Head of caudate nucleus (tissue), 42 donors: Measurements from ENCODE around the gene NTN4.
"Not testable (repeated sequence)": the region's sequence is repeated elsewhere in the genome, so short reads cannot be mapped to it uniquely, and the experiment has no call there.

Experiments used
- DNase-seq, 42 donors: peaks; one replicate each; pipeline versions ENCODE4 v3.0.0 to v3.0.0-alpha.2; 2020 to 2021; ENCODE audit warnings: mixed read lengths in 7 of 42
- intact Hi-C: fragments of 100-400 bp; cut with DNase I; formaldehyde crosslinking; loops from one replicate; pipeline ENCODE4 v1.15.0; 2022

NTN4 gene

DNA sequence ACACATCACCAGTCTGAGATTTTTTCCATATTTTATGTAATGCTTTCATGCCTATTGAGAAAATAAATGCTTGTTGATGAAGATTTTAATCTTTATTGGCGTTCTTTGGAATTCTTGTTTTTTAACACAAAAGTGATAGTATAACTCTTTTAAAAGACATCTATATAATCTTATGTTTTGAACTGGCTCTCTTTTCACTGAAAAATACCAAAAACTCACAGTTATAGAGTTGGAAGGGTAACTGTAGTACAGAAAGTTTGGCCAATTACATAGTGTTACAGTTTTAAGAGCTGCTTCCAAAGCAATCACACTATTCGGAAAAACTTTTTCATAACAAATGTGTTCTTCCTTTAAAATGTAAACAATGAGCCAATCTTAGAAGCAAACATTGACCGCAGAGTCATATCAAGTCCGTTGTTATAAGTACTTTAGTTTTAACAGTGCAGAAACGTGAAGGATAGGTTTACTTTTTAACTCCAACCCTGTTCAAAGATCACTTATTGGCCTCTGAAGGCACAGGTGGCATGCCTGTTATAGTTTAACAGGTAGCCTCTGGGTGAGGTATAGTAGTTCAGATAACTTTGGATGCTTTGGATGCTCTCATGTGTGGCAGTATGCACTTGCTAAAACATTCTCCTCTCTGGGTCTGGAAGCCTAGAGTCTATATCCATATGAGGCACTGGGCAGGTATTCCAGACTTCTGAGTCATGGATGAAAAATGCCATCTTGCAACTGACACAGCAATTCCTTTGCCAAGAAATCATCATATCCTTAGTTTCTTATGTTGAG is 12.1 kb upstream of the NTN4 start:
- no peak for DNase-seq
- intact Hi-C loops, result no loop called here

DNA sequence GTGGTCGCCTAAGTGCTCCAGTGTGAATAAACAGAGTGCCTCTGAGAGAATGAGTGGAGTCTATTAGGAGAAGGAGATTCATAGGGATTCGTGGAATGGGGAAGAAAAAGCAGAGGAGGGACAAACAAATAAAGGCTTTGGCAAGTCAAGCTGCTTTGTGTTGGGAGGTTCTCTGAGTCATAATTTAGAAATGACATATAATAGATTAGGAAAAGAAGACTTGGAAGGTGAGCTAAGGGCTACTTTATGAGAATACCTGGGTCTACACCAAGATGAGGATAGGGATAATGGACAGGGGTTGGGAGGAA is 6.4 kb upstream of the NTN4 start:
- no peak for DNase-seq
- intact Hi-C loops, result no loop called here

DNA sequence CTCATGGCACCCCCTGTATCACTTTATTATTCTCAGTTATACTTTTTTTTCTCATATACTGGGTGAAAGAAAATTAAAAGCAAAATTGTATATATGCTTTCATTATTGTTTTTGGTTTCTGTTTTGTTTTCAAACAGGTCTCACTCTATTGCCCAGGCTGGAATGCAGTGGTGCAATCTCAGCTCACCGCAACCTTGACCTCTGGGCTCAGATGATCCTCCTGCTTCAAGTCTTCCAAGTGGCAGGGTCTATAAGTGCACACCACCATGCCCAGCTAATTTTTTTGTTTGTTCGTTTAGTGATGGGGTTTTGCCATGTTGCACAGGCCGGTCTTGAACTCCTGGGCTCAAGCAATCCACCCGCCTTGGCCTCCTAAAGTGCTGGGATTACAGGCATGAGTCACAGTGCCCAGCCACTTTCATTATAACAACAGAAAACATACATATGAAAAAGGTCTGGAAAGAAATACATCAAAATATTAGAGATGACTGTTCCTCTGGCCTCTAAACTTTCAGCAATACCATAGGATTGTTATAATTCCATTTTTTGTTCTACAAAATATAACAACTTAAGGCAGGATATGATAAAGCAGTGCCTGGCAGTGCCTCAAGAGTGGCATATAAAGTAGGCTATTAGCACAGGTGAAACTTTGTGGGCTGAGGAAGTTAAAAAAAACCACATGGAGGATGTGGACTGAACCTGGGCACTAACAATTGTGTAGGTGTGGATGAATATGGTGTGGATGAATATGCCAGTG is 5.8 kb upstream of the NTN4 start:
- intact Hi-C loops, result no loop called here
- DNase-seq, result no peak

DNA sequence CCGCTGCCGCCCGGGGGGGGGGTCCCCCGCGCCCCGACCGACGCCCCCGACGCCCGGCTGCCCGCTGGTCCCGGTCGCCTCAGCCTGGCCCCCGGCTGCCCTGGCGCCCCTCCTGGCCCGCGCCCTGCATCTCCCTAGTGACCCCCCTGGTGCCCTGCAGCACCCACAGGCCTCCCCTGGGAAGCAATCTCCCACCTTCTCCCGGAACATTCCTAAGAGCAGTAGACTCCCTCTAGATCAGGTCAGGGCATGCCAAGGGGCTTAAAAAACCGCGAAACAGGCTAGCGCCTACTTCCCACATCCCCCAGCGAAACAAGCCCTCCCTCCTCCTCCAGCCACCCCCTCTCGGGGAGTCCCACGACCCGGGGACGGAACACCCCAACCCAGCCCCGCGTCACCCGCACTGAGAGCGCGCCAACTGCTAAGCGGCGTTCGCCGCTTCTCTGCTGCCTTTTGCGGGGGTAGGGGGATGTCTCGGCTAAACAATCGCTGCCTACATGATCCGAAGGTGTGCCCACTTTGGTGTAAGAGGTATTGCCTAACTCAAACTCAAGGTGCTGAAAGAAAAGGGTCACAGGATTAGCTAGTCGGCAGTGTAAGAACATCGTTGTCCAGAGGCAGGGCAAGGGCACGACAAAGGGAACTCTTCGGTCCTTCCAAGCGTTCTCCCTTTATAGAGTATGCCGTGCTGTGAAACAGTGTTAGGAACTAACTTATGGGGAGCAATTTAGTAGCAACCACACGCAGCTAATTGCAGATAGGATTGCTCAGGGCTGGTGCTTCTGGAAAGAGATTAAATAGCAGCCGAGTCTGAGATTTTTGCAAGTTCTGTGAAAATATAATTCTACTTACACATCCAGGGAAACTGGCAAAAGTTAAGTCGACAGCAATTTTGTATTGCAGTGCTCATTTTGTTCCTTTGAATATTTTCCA is 619 bp upstream of the NTN4 start:
- peak in 30 of 42 donors; percentile 5 to 63 (median 24) for DNase-seq
- intact Hi-C loops, result no loop called here

DNA sequence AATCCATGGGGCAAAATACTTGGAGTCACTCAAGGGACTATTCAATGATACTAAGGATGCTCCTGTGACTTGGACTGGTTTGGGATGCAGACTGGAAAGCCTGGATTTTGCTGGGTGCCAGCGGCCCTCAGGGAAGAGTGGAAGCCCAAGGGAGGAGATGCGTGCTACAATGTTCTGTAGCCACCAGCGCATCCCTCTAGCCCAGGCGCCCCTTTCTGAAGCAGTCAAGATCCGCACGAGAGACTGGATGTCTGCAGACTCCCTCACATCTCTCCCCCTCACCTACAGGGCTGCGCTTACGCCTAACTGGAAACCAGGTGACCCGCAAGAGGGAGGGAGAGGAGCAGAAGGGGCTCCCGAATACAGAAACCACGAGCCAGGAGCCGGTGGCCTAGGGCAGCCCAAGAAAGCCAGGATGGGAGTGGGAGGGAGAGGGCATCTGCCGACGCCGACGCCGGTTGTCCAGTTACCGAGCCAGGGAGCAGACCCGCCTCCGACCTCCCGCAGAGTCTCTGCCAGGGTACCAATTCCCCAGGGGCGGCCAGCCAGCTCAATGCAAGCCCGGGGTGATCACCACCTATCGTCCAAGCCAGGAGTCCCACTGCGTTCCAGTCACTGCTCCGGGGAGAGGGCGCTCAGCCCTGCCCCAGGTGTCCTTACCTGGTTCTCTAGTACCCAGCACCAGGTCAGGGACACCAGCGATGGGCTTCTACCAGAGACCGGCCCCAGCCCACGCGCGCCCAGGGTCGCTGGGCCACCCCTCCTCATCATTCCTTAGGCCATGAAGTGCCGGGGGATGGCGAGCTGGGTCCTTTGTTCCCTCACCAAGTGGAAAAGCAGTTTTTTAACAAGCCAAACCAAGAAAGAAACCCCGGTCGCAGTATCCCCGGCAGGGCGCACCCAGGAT is 1.2 kb downstream of the NTN4 start:
- intact Hi-C loops, result no loop called here
- DNase-seq, result peak in 29 of 42 donors; percentile 3 to 53 (median 17)

DNA sequence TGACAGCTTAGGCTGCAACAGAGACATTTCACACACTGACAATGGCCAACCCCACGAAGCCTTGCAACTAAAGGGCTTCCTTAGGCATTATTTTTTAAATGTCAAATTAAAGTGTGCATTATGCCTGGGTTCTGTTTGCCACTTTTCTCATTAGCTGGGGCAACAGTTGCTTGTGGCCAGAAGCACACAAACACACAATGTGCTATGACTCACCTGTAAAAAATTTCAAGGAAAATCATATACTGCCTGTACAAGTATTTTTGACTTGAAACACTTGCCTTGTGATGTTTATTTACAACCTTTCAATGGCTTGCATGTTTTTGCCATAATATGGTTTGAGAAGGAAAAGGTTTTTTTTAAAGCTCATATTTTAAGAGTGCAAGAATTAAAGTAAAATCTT is 1.9 kb downstream of the NTN4 start:
- intact Hi-C loops, result no loop called here
- DNase-seq, result no peak

DNA sequence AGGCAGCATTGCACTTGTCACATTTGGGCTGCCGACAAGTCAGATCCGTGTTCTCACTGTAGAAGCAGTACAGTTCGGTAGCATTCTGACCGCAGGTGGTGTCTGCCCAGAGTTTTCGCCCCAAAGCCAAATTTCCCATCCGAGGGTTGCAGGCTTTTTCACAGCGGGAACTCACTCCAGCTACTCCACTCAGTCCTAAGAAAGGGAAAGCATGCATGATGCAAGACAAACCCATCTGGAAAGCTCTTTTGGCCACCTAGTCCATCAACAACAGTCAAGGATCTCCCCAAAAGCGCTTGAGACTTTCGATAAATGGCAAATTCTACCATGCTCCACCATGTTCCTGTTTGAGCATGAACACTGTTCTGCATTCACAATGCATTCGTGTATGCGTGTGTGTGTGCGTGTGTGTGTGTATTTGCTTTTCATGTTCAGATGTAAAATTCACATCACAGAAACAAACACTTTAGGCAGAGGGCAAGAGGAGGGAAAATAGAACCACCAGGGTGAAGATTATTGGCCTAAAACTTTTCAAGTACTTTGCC is 3.2 kb downstream of the NTN4 start:
- intact Hi-C loops, result no loop called here
- no peak for DNase-seq

DNA sequence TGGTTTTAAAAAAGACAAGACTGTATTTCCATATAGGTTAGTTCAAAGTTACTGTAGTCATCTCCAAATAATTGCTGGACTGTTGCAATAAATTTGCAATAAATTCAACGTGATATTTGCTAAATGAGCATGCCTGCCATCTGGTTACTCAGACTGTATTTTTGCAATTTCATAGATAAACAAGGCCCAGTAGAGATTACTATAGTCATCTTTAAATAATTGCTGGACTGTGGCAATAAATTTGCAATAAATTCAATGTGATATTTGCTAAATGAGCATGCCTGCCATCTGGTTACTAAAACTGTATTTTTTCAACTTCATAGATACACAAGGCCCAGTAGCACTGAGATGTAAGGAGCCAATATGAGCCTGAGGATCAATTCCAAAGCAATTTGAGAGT is 5.6 kb downstream of the NTN4 start:
- no peak for DNase-seq
- intact Hi-C loops, result no loop called here

DNA sequence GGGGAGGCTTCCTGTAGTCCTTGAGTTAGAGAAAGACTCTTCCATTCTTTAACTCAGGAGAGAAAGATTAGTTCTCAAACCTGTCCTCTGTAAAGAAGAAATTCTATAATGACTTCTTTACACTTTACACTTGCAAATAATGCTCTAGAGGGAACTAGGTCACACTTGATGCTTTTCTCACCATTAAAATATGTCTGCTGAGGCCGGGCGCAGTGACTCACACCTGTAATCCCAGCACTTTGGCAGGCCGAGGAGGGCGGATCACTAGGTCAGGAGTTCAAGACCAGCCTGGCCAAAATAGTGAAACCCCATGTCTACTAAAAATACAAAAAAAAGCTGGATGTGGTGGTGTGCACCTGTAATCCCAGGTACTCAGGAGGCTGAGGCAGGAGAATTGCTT is 6.3 kb downstream of the NTN4 start:
- no peak for DNase-seq
- intact Hi-C loops, result no loop called here

DNA sequence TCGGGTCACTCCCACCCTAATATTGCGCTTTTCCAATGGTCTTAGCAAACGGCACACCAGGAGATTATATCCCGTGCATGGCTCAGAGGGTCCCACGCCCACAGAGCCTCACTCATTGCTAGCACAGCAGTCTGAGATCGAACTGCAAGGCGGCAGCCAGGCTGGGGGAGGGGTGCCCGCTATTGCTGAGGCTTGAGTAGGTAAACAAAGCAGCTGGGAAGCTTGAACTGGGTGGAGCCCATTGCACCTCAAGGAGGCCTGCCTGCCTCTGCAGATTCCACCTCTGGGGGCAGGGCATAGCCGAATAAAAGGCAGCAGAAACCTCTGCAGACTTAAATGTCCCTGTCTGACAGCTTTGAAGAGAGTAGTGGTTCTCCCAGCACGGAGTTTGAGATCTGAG is 15.1 kb downstream of the NTN4 start:
- intact Hi-C loops, DNase-seq: not testable (repeated sequence)

DNA sequence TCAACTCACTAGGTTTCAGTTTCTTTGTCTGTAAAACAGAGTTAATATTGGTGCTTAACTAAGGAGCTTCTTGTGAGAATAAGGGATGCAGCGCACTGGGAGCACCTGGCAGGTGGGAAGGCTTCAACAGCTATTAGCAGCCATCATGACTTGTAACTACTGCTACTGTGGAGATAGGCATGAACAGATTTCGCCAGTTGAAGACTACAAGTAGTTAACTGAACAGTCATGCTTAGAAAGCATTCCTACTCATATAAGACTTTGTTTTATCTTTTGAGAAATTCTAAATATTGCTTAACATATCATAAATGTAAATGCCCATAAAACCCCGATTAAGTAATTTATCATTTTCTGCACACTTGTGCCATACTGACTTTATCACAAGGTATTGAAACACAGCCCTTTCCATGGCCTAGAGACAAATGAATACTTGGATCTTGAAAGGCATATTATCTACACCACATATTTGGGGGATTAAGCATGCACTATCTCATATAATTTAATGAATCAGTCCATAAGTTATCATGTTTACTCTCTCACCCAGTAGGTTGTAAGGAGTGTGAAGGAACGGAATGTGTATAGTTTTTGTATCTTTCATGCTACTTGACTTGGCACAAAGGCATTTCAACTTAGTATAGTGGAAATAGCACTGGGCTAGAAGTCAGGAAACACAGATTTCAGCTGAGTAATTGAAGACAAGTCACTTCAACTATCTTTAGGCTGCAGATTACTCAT is 16.1 kb downstream of the NTN4 start:
- no peak for DNase-seq
- intact Hi-C loops, result no loop called here

DNA sequence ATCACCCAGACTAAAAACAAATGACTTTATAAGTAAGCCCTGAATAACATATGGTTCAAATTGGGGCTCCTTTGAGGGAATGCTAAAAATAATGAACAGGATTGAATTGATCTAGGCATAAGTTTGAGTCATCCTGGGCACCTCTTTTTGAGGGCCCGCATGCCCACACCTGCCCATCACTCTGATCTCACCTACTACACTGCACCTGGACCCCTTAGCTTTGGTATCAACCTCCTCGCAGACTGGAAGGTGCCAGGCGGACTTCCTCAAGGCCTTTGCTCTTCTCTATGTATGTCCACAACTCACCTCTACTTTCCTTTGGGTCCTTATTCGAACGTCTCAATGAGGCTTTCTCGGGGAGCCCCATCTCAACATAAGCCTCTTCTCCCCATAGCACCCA is 17.2 kb downstream of the NTN4 start:
- intact Hi-C loops, result no loop called here
- no peak for DNase-seq

DNA sequence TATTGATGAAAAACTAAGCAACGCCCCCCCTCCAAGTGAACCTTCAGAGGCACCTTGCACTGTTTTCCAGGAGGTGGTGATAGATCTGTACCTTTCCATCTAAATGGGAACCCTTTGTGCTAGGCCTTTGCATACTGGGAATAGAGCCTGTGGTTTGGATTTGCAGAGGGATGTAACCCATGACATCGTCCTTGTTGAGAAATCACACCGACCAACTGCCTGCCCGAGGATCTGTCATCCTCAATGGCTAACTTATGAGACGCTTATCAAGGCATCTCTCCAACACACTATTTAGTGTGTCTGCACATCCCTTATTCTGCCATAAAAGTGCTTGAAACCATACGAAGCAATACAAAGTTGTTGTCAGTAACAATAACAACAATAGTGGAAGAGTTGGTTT is 22.9 kb downstream of the NTN4 start:
- intact Hi-C loops, result no loop called here
- DNase-seq, result no peak

DNA sequence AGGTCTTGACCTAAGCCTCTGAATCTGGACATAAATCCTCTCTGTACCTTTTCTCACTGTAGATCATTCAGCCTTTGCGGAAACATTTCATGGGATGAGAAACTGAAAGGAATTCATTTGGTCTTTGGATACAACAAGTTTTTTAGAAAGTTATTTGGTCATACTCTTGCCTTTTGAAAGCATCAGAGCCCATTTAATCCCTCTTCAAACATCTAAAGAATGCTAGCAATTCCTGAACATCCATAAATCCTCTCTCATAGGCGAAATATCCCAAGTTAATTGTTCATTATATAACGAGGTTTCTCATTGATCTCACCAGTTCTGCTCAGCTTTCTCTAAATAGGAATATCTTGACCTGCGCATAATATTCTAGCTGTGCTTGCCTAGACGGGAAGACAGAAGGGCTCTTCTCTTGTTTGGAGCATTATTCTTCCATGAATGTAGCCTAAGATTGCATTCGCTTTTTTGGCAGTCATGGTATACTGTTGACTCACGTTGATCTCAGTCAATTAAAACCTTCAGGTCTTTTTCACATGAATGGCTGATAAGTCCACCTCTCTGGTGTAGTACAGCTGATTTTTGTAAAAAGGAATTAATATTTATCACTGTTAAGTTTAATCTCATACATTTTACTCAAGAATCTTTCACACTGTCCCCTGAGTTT is 24.1 kb downstream of the NTN4 start:
- intact Hi-C loops, result no loop called here
- no peak for DNase-seq

DNA sequence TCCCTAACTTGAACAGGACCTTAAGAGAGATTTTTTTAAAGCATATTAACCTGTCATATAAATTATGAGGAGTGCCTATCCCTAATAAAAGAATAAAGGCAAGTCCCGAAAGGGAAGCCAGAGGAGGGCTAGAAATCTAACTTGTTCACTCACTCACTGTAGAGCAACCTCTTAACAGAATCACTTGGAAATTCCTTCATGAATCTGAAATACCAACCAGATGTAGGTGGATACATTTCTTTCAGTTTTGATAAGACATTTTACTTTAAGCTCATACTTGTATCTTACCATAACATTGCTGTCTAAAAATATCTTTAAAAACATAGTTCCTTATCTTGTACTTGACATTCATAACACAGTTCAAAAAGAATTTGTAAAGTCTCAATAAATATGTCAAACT is 25.7 kb downstream of the NTN4 start:
- intact Hi-C loops, result no loop called here
- DNase-seq, result no peak

DNA sequence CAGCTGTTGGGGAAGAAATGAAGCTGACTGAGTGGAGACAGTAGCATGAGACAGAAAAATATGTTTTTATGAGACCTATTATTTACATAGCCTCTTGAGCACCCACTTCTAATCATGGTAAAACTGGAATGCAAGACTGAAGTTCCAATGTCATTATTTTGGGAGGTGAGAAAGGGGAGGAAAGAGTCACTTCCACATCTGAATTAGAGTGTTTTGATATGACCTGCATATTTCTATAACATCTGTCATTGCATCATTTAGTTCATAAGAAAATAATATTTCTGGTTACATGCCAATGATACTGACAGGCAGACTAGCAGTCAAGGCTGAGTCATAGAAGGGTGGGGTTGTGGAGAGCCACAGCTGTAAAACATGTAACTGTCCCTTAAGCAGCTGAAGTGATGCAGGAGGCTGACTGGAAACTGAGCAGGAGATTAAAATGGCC is 26.7 kb downstream of the NTN4 start:
- intact Hi-C loops, result no loop called here
- no peak for DNase-seq

DNA sequence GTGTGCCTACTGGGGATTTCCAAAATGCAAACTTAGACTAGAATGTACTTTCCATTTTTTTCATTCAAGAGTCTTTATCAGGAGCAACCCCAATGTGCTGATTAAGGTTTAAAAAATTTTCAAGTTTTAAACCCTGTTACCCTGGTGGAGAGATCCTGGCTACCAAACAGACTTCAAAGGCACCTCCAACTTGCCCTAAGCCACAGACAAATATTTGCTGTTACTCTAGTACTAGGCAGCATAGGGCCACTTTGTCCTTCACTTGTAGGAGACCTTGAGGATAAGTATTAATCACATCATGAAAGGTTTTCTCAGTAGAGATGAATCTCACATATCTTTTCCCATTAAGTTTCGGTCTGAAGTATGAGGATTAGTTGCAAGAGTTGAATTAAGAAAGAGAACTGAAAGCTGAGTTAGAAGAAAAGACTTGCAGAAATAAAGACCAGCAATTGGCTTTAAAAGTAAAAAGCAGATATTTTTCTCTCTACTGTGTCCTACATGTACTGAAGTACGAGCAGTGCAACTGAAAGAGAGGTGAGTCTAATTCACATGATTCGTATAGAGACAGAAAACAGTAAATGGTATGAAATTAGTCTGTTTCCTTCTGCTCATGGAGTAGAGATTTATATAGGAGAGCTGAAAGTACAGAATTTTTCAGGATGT is 28.3 kb downstream of the NTN4 start:
- no peak for DNase-seq
- intact Hi-C loops, result no loop called here
